ENCODE data around the gene KIF5A.
A peak's percentile ranks its signal among the peaks of the same experiment; 100 is the strongest.

Gene KIF5A

GRCh38 chr12:57604992-57605810 lies 55.4 kb downstream of the KIF5A start:
- no peak for TF ChIP-seq CTCF (IDR thresholded peaks at IDR 0.05; ENCODE audit: low read depth, low read length)
- peak overlapping the region; percentile 62 for H3K4me3 ChIP-seq (ENCODE audit: low read depth, low read length)

GRCh38 chr12:57605811-57606311 lies 56.0 kb downstream of the KIF5A start:
- TF ChIP-seq CTCF (IDR thresholded peaks at IDR 0.05; ENCODE audit: low read depth, low read length), result no peak
- H3K4me3 ChIP-seq (ENCODE audit: low read depth, low read length), result no peak overlapping the region

DNA sequence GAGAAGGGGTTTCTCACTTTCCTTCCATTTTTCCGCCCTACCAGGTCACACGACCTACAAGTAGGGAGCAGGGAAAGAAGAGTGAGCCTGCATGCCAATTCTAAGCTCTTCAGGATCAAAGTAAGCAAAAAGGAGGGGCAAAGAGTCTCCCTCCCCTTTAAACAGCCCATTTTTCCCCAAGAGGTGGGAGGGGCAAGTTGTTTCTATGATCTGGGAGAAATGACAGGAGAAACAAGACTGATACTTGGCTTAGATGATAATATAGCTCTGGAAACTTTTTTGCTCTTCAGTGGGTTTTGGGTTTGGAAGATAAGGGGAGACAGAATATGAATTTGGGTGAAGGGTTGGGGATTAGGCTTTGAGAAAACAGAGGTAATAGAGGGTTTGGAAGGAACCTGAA lies 56.6 kb downstream of the KIF5A start:
- no peak for TF ChIP-seq CTCF (IDR thresholded peaks at IDR 0.05; ENCODE audit: low read depth, low read length)
- no peak overlapping the region for H3K4me3 ChIP-seq (ENCODE audit: low read depth, low read length)

DNA sequence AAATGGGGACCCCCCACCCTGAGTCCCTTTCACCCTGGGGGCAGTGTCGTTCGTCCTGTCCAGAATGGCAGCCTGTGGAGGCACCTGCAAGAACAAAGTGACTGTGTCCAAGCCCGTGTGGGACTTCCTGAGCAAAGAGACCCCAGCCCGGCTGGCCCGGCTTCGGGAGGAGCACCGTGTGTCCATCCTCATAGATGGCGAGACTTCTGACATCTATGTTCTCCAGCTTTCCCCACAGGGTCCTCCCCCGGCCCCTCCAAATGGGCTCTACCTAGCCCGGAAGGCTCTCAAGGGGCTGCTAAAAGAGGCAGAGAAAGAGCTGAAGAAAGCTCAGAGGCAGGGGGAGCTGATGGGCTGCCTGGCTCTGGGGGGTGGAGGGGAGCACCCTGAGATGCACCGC lies 57.0 kb downstream of the KIF5A start:
- no peak overlapping the region for H3K4me3 ChIP-seq (ENCODE audit: low read depth, low read length)
- no peak for TF ChIP-seq CTCF (IDR thresholded peaks at IDR 0.05; ENCODE audit: low read depth, low read length)

DNA sequence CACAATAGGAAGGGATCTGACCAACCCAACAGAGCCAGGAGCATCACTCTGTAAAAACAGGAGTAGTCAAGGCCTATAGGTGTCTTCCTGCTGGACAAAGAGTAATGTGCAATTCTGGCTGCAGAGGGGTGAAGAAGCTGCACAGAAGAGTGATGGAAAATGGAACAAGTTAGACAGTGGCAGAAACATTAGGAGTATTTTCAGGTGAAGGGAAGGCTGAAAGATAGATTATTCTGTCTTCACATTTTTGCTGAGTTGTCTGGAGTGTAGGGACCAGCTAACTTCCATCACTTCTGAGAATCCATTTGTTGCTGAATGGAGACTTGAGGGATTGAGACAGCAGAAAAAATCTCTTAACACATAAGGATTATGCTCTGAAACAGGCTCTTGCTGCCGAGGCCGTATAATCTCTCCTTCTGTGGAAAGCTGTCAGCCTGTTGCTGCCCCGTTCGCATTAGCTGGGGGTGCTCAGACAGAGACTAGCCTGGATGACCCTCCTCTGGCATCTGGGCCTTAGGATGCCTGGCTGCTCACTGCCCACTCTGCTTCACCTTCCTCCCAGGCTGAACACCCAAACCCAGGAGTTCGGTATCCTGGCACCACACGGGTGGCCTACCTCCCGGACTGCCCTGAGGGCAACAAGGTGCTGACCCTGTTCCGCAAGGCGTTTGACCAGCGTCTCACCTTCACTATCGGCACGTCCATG lies 58.3 kb downstream of the KIF5A start:
- TF ChIP-seq CTCF (IDR thresholded peaks at IDR 0.05; ENCODE audit: low read depth, low read length), result no peak
- no peak overlapping the region for H3K4me3 ChIP-seq (ENCODE audit: low read depth, low read length)

DNA sequence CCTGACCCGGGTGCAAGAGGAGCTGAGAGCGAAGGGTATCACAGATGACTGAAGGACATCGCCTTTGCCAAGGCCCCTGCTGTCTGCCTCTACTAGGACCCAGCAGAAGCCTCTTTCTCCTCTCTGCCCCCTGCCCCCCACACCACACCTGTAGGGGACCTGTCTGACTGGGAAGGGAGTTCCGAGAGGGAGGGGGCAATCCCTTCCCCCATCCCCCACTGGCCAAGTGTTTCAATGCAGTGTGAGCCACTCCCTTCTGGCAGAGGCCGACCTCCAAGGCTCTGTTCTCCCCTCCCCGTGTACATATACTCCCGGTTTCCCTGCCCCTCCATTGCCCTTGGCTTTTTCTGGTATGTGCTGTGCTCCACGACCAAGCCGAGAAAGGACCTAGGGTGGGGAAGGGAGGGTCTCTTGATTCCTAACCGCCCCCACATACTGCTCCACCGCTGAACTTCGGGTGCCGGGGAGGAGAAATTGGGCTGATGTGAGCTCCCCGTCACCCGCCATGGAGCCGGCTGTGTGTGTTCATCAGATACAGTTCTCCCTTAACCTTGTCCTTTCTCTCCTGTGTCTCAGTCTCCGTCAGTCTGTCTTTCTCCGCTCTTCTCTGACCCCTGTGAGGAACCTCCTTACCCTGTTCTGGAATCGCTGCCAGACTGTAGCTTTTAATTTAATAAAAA lies 59.4 kb downstream of the KIF5A start:
- H3K4me3 ChIP-seq (ENCODE audit: low read depth, low read length), result no peak overlapping the region
- no peak for TF ChIP-seq CTCF (IDR thresholded peaks at IDR 0.05; ENCODE audit: low read depth, low read length)
